Endothelial cell of umbilical vein (primary cell): ENCODE measurements around the gene CC2D1A. TPM values are rescaled to one million over a fixed set of nuclear protein-coding genes. Genes with fewer than 3 reads are reported as not detected.

ENCODE experiments used
- BruUV-seq: library from RNA; stranded (reverse); fragments of 400-500 nt; replicated peaks from 2 replicates; lab custom pipeline; 2021; lab: Mats Ljungman, UMichigan
- CTCF ChIA-PET: fragments of 300-600, 350-600 bp; sonication (Branson Sonifier 250); formaldehyde crosslinking; loops from one replicate; lab custom pipeline; 2021; ENCODE audit warnings: antibody characterized with exemption, inconsistent platforms; lab: Charles Lee
- POLR2A ChIA-PET: fragments of 300-600, 350-600 bp; sonication (Branson Sonifier 250); formaldehyde crosslinking; loops from one replicate; lab custom pipeline; 2021; ENCODE audit warnings: antibody characterized with exemption, inconsistent platforms; lab: Charles Lee
- DNase-seq: peaks from one replicate; pipeline ENCODE4 v3.0.0-alpha.2; 2011; ENCODE audit warnings: low read depth, low spot score
- FAIRE-seq: peaks from 2 replicates; lab custom pipeline; 2011; peaks lifted over from hg19 to GRCh38; lab: Jason Lieb, UNC
- H2AFZ ChIP-seq: 2 replicates; pipeline ENCODE4 v1.6.0; 2012; ENCODE audit warnings: low read depth, low read length, control low read depth, inconsistent platforms
- H3K27ac ChIP-seq: 2 replicates; pipeline ENCODE4 v1.5.1; 2011; ENCODE audit warnings: low read depth, mild to moderate bottlenecking, control low read depth, low read length, moderate library complexity; ENCODE audit not compliant: insufficient read depth
- H3K27me3 ChIP-seq, 2 experiments: 2 replicates each; pipeline versions ENCODE4 v1.6.0 to v1.6.1; 2011; ENCODE audit warnings: low read length in 2 of 2, mixed read lengths in 1 of 2; ENCODE audit not compliant: control insufficient read depth in 2 of 2, insufficient read depth in 2 of 2
- H3K36me3 ChIP-seq, 2 experiments: 2 replicates in 1 of 2; 3 replicates in 1 of 2; pipeline ENCODE4 v1.5.1; 2011; ENCODE audit warnings: low read length in 2 of 2, mild to moderate bottlenecking in 1 of 2, moderate library complexity in 1 of 2; ENCODE audit not compliant: control insufficient read depth in 2 of 2, insufficient read depth in 2 of 2; ENCODE audit errors: extremely low read depth in 1 of 2
- H3K4me1 ChIP-seq: 3 replicates; pipeline ENCODE4 v1.5.1; 2011; ENCODE audit warnings: mild to moderate bottlenecking, low read length; ENCODE audit not compliant: control insufficient read depth, insufficient read depth; ENCODE audit errors: extremely low read depth
- H3K4me2 ChIP-seq: 2 replicates; pipeline ENCODE4 v1.6.1; 2011; ENCODE audit warnings: low read length, control low read depth, mixed read lengths; ENCODE audit not compliant: insufficient read depth
- H3K4me3 ChIP-seq, 3 experiments: fragments of 200-600 bp in 1 of 3; sonication (generic), shearing (Covaris generic) in 1 of 3; replicated peaks in 1 of 3; 2 replicates each; pipeline ENCODE4 v1.5.1; 2011 to 2016; ENCODE audit warnings: control low read depth in 3 of 3, low read length in 3 of 3, mild to moderate bottlenecking in 2 of 3, inconsistent platforms in 1 of 3, low read depth in 1 of 3, moderate library complexity in 1 of 3; ENCODE audit not compliant: insufficient read depth in 1 of 3
- H3K79me2 ChIP-seq: 2 replicates; pipeline ENCODE4 v1.6.0; 2012; ENCODE audit warnings: low read length, inconsistent platforms; ENCODE audit not compliant: control insufficient read depth, insufficient read depth
- H3K9ac ChIP-seq: replicated peaks from 2 replicates; pipeline ENCODE3; 2011; ENCODE audit warnings: low read length, control low read depth; ENCODE audit not compliant: insufficient read depth; ENCODE audit errors: extremely low read depth
- H3K9me1 ChIP-seq: replicated peaks from 3 replicates; pipeline ENCODE4 v1.6.0; 2011; ENCODE audit warnings: mild to moderate bottlenecking, low read length; ENCODE audit not compliant: control insufficient read depth, insufficient read depth; ENCODE audit errors: extremely low read depth
- H3K9me3 ChIP-seq: replicated peaks from 2 replicates; pipeline ENCODE4 v1.5.1; 2012; ENCODE audit warnings: low read length, inconsistent platforms; ENCODE audit not compliant: control insufficient read depth, insufficient read depth
- H4K20me1 ChIP-seq: replicated peaks from 2 replicates; pipeline ENCODE3; 2011; ENCODE audit warnings: mild to moderate bottlenecking, low read length; ENCODE audit not compliant: control insufficient read depth, insufficient read depth; ENCODE audit errors: extremely low read depth
- CTCF ChIP-seq, 2 donors: IDR thresholded peaks; 1 replicate in 1 of 2; 2 replicates in 1 of 2; pipeline ENCODE4 v1.5.1; 2011; ENCODE audit warnings: low read length in 2 of 2, mild to moderate bottlenecking in 2 of 2, moderate library complexity in 2 of 2, control low read depth in 1 of 2, inconsistent platforms in 1 of 2, low read depth in 1 of 2; ENCODE audit not compliant: insufficient read depth in 1 of 2; ENCODE audit errors: extremely low read depth in 1 of 2
- EZH2 ChIP-seq: IDR thresholded peaks from 2 replicates; pipeline ENCODE4 v1.6.1; 2012; ENCODE audit warnings: borderline replicate concordance, low read depth, mild to moderate bottlenecking, moderate library complexity, low read length, inconsistent platforms; ENCODE audit not compliant: severe bottlenecking
- FOS ChIP-seq: IDR thresholded peaks from 2 replicates; pipeline ENCODE4 v1.6.1; 2011; ENCODE audit warnings: mild to moderate bottlenecking, low read length, moderate library complexity, borderline replicate concordance; ENCODE audit not compliant: insufficient read depth
- GATA2 ChIP-seq: IDR thresholded peaks from 2 replicates; pipeline ENCODE4 v1.7.0; 2011; ENCODE audit warnings: low read depth, mild to moderate bottlenecking, moderate library complexity, mixed read lengths, low read length; ENCODE audit not compliant: insufficient read length, insufficient read depth
- JUN ChIP-seq: IDR thresholded peaks from 2 replicates; pipeline ENCODE4 v1.6.1; 2011; ENCODE audit warnings: borderline replicate concordance, low read depth; ENCODE audit not compliant: insufficient read length, insufficient read depth
- MAX ChIP-seq: IDR thresholded peaks from 2 replicates; pipeline ENCODE4 v1.6.1; 2011; ENCODE audit not compliant: insufficient read depth, insufficient read length
- MYC ChIP-seq: IDR thresholded peaks from one replicate; pipeline ENCODE4 v1.6.1; 2011; ENCODE audit warnings: mild to moderate bottlenecking, low read depth, low read length
- POLR2A ChIP-seq: IDR thresholded peaks from 2 replicates; pipeline ENCODE4 v1.6.1; 2012; ENCODE audit warnings: low read depth, mild to moderate bottlenecking, control low read depth, low read length
- POLR2AphosphoS5 ChIP-seq: IDR thresholded peaks from 2 replicates; pipeline ENCODE4 v1.6.1; 2012; ENCODE audit warnings: low read depth, mild to moderate bottlenecking, control low read depth, low read length, moderate library complexity; ENCODE audit not compliant: insufficient read depth
- dilution Hi-C: fragments of 300-500 bp; cut with MboI; formaldehyde crosslinking; loops from one replicate; pipeline ENCODE4 v1.15.0; 2019; ENCODE audit warnings: low sequenced_read_pairs; ENCODE audit not compliant: extremely low pct_ligation_motif_present
- intact Hi-C: fragments of 100-400 bp; cut with micrococcal nuclease; formaldehyde crosslinking; loops from one replicate; pipeline ENCODE4 v1.10.0; 2022
- polyA plus RNA-seq, 4 experiments: library from polyadenylated mRNA; depleted of rRNA in 3 of 4; stranded (reverse) in 3 of 4; unstranded in 1 of 4; fragments of >200 nt; gene quantifications; 2 replicates each; pipeline versions ENCODE4 v1.2.1 to v1.2.3, GENCODE V29; 2011 to 2012; ENCODE audit warnings: missing spikeins in 1 of 4
- total RNA-seq: library from RNA; stranded (reverse); gene quantifications from 2 replicates; pipeline ENCODE4 v1.2.3, GENCODE V29; 2021

Gene CC2D1A
- total and polyA plus RNA-seq, 2 donors (not counting 3 experiments of a cell fraction or from before 2014, with no cell fraction given) = 13.6 to 33.7 TPM

GRCh38 chr19:13965377-13965896, 59.4 kb downstream of the CC2D1A start:
- Histone ChIP-seq H3K9ac (no peak overlapping the region), H2AFZ (no peak overlapping the region), H4K20me1 (no peaks in the 10 kb centered on the region), H3K9me3 (no peaks in the 10 kb centered on the region), H3K27ac (no peak overlapping the region), H3K4me1 (no peaks in the 10 kb centered on the region), H3K4me2 (no peak overlapping the region), H3K27me3 (no peaks in the 10 kb centered on the region), H3K4me3 (no peak overlapping the region), H3K36me3 (peaks cover 2 to 31% of the 10 kb centered on the region in 2 experiments), H3K9me1 (no peaks in the 10 kb centered on the region), H3K79me2 (no peaks in the 10 kb centered on the region)
- ChIA-PET POLR2A (no interaction called here), CTCF (interaction anchor here (0.8 kb wide), 1 partner anchor 28 kb away, joined by 3 read pairs; no protein-coding TSS in a partner anchor)
- DNase-seq = no peak
- no TSS peak for BruUV-seq
- FAIRE-seq = no peak
- intact Hi-C loops (no loop called here), dilution Hi-C loops (no loop called here)
- no peak for TF ChIP-seq EZH2
- TF ChIP-seq FOS = no peak
- TF ChIP-seq MYC = no peak

- dilution Hi-C loops (no loop called here), intact Hi-C loops (no loop called here)
- Histone ChIP-seq H3K9me3 (no peaks in the 10 kb centered on the region), H3K4me2 (no peak overlapping the region), H3K79me2 (no peaks in the 10 kb centered on the region), H3K4me1 (no peaks in the 10 kb centered on the region), H3K27me3 (no peaks in the 10 kb centered on the region), H3K4me3 (no peak overlapping the region), H4K20me1 (no peaks in the 10 kb centered on the region), H3K27ac (no peak overlapping the region), H3K9me1 (no peaks in the 10 kb centered on the region), H3K9ac (no peak overlapping the region), H2AFZ (no peak overlapping the region), H3K36me3 (peaks cover 0 to 27% of the 10 kb centered on the region in 2 experiments)
- CTCF ChIA-PET = no interaction called here
- no peak for TF ChIP-seq MAX
- TF ChIP-seq CTCF (IDR thresholded peaks at IDR 0.05; ENCODE audit: extremely low read depth in 1 of 2, insufficient read depth in 1 of 2, low read depth in 1 of 2, low read length in 2 of 2) = no peak
- TF ChIP-seq POLR2A = no peak
- TF ChIP-seq JUN = no peak
- TF ChIP-seq POLR2AphosphoS5 = no peak
- no peak for TF ChIP-seq EZH2
- TF ChIP-seq FOS = no peak
- no peak for TF ChIP-seq GATA2
- TF ChIP-seq MYC = no peak
- FAIRE-seq (no peak), DNase-seq (no peak)
- BruUV-seq = no TSS peak
- POLR2A ChIA-PET = no interaction called here
Measured at GRCh38 chr19:13965926-13966683, 60.1 kb downstream of the CC2D1A start.
